K562 (cell line): ENCODE results near the gene ZNF35. TPM values are rescaled to one million over a fixed set of nuclear protein-coding genes. Genes with fewer than 3 reads are reported as not detected.

Experiments
- ATAC-seq: fragments of 200-7000 bp; cut with Tn5 transposase; 3 replicates; pipeline ENCODE4 v1.9.1; 2020; ENCODE audit warnings: moderate library complexity
- BruUV-seq: library from RNA; stranded (reverse); fragments of 400-500 nt; replicated peaks from 2 replicates; lab custom pipeline; 2021; lab: Mats Ljungman, UMichigan
- CTCF ChIA-PET: fragments of 300-600 bp; formaldehyde crosslinking; extraction: SDS; loops from one replicate; lab custom pipeline; 2021; ENCODE audit warnings: low intra/inter-chr PET ratio; lab: Yijun Ruan, JAX
- POLR2A ChIA-PET: fragments of 300-600, 350-650 bp; sonication (Branson Sonifier 250); formaldehyde crosslinking; extraction: SDS; loops from one replicate; lab custom pipeline; 2021; ENCODE audit warnings: antibody characterized with exemption, inconsistent platforms; lab: Yijun Ruan, JAX
- DNase-seq, 4 experiments: peaks; one replicate each; pipeline versions ENCODE4 v3.0.0 to v3.0.0-alpha.2; 2011 to 2018; ENCODE audit warnings: low spot score in 3 of 4, mixed read lengths in 3 of 4; ENCODE audit errors: extremely low read depth in 1 of 4
- FAIRE-seq: peaks from 2 replicates; lab custom pipeline; 2011; peaks lifted over from hg19 to GRCh38; lab: Jason Lieb, UNC
- H2AFZ ChIP-seq: 2 replicates; pipeline ENCODE4 v1.6.0; 2011; ENCODE audit warnings: low read depth, low read length, control low read depth, inconsistent platforms
- H3K27ac ChIP-seq: fragments of 200-600 bp; 3 replicates; pipeline ENCODE4 v1.8.0; 2011; ENCODE audit warnings: low read depth, mild to moderate bottlenecking, control low read depth, inconsistent platforms, low read length, moderate library complexity, mixed read lengths; ENCODE audit errors: extremely low read depth
- H3K27me3 ChIP-seq, 2 experiments: fragments of 300-600 bp in 1 of 2; 2 replicates in 1 of 2; 3 replicates in 1 of 2; pipeline versions ENCODE4 v1.6.0 to v1.8.0; 2011; ENCODE audit warnings: inconsistent platforms in 2 of 2, low read length in 2 of 2, mild to moderate bottlenecking in 1 of 2, mixed read lengths in 1 of 2, moderate library complexity in 1 of 2; ENCODE audit not compliant: control insufficient read depth in 2 of 2, insufficient read depth in 2 of 2
- H3K36me3 ChIP-seq: fragments of 300-600 bp; 3 replicates; pipeline ENCODE4 v1.8.0; 2011; ENCODE audit warnings: mild to moderate bottlenecking, low read length, inconsistent platforms; ENCODE audit not compliant: control insufficient read depth, insufficient read depth
- H3K4me1 ChIP-seq, 2 experiments: fragments of 200-600 bp in 1 of 2; replicated peaks in 1 of 2; 2 replicates in 1 of 2; 3 replicates in 1 of 2; pipeline versions ENCODE4 v1.5.1 to v1.8.0; 2011; ENCODE audit warnings: inconsistent platforms in 2 of 2, low read length in 2 of 2, mild to moderate bottlenecking in 1 of 2, mixed read lengths in 1 of 2, moderate library complexity in 1 of 2; ENCODE audit not compliant: control insufficient read depth in 2 of 2, insufficient read depth in 2 of 2
- H3K4me2 ChIP-seq: 2 replicates; pipeline ENCODE4 v1.6.1; 2011; ENCODE audit warnings: low read length, control low read depth, inconsistent platforms, mixed read lengths; ENCODE audit not compliant: insufficient read depth
- H3K4me3 ChIP-seq: fragments of 200-600 bp; sonication (generic), shearing (Covaris generic); 2 replicates; pipeline ENCODE4 v1.5.1; 2016; ENCODE audit warnings: control low read depth, inconsistent platforms
- H3K79me2 ChIP-seq: fragments of 200-600 bp; 3 replicates; pipeline ENCODE4 v1.8.0; 2011; ENCODE audit warnings: low read length, inconsistent platforms; ENCODE audit not compliant: control insufficient read depth, insufficient read depth
- H3K9ac ChIP-seq, 2 experiments: 2 replicates each; pipeline versions ENCODE4 v1.6.0 to v1.6.1; 2011; ENCODE audit warnings: low read depth in 2 of 2, low read length in 2 of 2, control low read depth in 1 of 2, inconsistent platforms in 1 of 2, mild to moderate bottlenecking in 1 of 2, mixed read lengths in 1 of 2; ENCODE audit not compliant: insufficient read depth in 1 of 2
- H3K9me1 ChIP-seq: one replicate; pipeline ENCODE4 v1.6.0; 2011; ENCODE audit warnings: inconsistent platforms, mild to moderate bottlenecking, low read length, moderate library complexity; ENCODE audit not compliant: control insufficient read depth, insufficient read depth
- H3K9me3 ChIP-seq: replicated peaks from 2 replicates; pipeline ENCODE4 v1.5.1; 2011; ENCODE audit warnings: low read depth, low read length, inconsistent platforms; ENCODE audit not compliant: control insufficient read depth, insufficient read depth
- H4K20me1 ChIP-seq: replicated peaks from 2 replicates; pipeline ENCODE4 v1.6.1; 2011; ENCODE audit warnings: low read length, inconsistent platforms, mixed read lengths; ENCODE audit not compliant: control insufficient read depth, insufficient read depth
- ARID3B ChIP-seq: fragments of 250-450 bp; sonication (Bioruptor Pico); IDR thresholded peaks from 2 replicates; pipeline ENCODE4 v1.4.0; 2020; ENCODE audit warnings: borderline replicate concordance
- FIP1L1 ChIP-seq: fragments of 200-400 bp; formaldehyde crosslinking; IDR thresholded peaks from 2 replicates; pipeline ENCODE4 v1.6.1; 2018; ENCODE audit warnings: mild to moderate bottlenecking, low read depth, low read length; ENCODE audit not compliant: poor library complexity, severe bottlenecking
- GMEB1 ChIP-seq: fragments of 250-450 bp; sonication (Bioruptor Pico); IDR thresholded peaks from 2 replicates; pipeline ENCODE4 v1.4.0; 2020; ENCODE audit warnings: mild to moderate bottlenecking
- HLTF ChIP-seq: fragments of 450-650 bp; IDR thresholded peaks from 2 replicates; pipeline ENCODE4 v1.6.1; 2016
- HOXB6 ChIP-seq: fragments of 250-450 bp; sonication (Bioruptor Pico); IDR thresholded peaks from 2 replicates; pipeline ENCODE4 v1.5.1; 2022; ENCODE audit warnings: mild to moderate bottlenecking, borderline replicate concordance
- JUNB ChIP-seq: fragments of 450-650 bp; formaldehyde crosslinking; conservative IDR thresholded peaks from 2 replicates; pipeline ENCODE4 v1.4.0; 2020; ENCODE audit warnings: mild to moderate bottlenecking
- NR2C2 ChIP-seq, 2 experiments: fragments of 200-800 bp in 1 of 2; sonication (Bioruptor generic) in 1 of 2; sonication (generic) in 1 of 2; formaldehyde crosslinking in 1 of 2; IDR thresholded peaks; 2 replicates each; pipeline versions ENCODE4 v1.6.1 to v1.8.0; 2016 to 2022; ENCODE audit warnings: mild to moderate bottlenecking in 1 of 2, missing compliant biosample characterization in 1 of 2, missing genetic modification characterization in 1 of 2, missing genetic modification reagents in 1 of 2
- PREB ChIP-seq: sonication (generic); formaldehyde crosslinking; IDR thresholded peaks from 2 replicates; pipeline ENCODE4 v1.8.1; 2023; ENCODE audit warnings: mild to moderate bottlenecking, missing genetic modification reagents
- SUPT5H ChIP-seq: fragments of 450-650 bp; IDR thresholded peaks from 2 replicates; pipeline ENCODE4 v1.6.1; 2016
- TAF9B ChIP-seq: fragments of 450-650 bp; IDR thresholded peaks from 2 replicates; pipeline ENCODE4 v1.6.1; 2018; ENCODE audit warnings: mild to moderate bottlenecking; ENCODE audit not compliant: partially characterized antibody
- ZFPM2 ChIP-seq: fragments of 250-450 bp; sonication (Bioruptor Pico); IDR thresholded peaks from 2 replicates; pipeline ENCODE4 v1.5.1; 2022; ENCODE audit warnings: mild to moderate bottlenecking
- ZNF133 ChIP-seq: fragments of 250-450 bp; sonication (Bioruptor Pico); IDR thresholded peaks from 2 replicates; pipeline ENCODE4 v1.4.0; 2020; ENCODE audit warnings: mild to moderate bottlenecking
- ZNF347 ChIP-seq: fragments of 450-650 bp; formaldehyde crosslinking; IDR thresholded peaks from 2 replicates; pipeline ENCODE4 v1.4.0; 2020; ENCODE audit warnings: low read depth, mild to moderate bottlenecking, moderate library complexity
- ZNF41 ChIP-seq: fragments of 250-450 bp; sonication (Bioruptor Pico); conservative IDR thresholded peaks from 2 replicates; pipeline ENCODE4 v1.4.0; 2020; ENCODE audit warnings: mild to moderate bottlenecking
- ZNF695 ChIP-seq: fragments of 450-650 bp; formaldehyde crosslinking; IDR thresholded peaks from 2 replicates; pipeline ENCODE4 v1.4.0; 2020; ENCODE audit warnings: mild to moderate bottlenecking, moderate library complexity
- WGBS: fragments of 100-300 bp; shearing (Covaris generic); methylation state at CpG from one replicate; pipeline ENCODE4 v1.1.6; 2016; ENCODE audit warnings: low coverage, mixed read lengths; ENCODE audit not compliant: insufficient coverage; ENCODE audit errors: missing lambda C conversion rate; 5-methylcytosine and 5-hydroxymethylcytosine counted together
- in situ Hi-C: fragments of 300-500 bp; cut with MboI; formaldehyde crosslinking; loops from 4 replicates; pipeline ENCODE4 v1.15.0; 2018; ENCODE audit warnings: inconsistent platforms, mixed read lengths
- intact Hi-C: fragments of 100-400 bp; cut with micrococcal nuclease; formaldehyde crosslinking; loops from 2 replicates; pipeline ENCODE4 v1.14.2; 2022
- polyA plus RNA-seq, 8 experiments: library from polyadenylated mRNA; depleted of rRNA in 4 of 8; stranded (reverse) in 5 of 8; unstranded in 3 of 8; fragments of >200 nt; fragmentation: Nextera tagmentation in 2 of 8; fragmentation: Illumina TruSeq in 1 of 8; extraction: Ambion mirVana in 2 of 8; extraction: Trizol in 1 of 8; gene quantifications; 2 replicates each; pipeline versions ENCODE4 v1.2.1 to v1.2.3, GENCODE V29; 2011 to 2014; ENCODE audit warnings: inconsistent platforms in 1 of 8, missing spikeins in 1 of 8
- total RNA-seq, 7 experiments: library from RNA; depleted of rRNA in 6 of 7; stranded (reverse); fragments of >200 nt in 6 of 7; fragmentation: Illumina TruSeq in 2 of 7; extraction: Trizol in 2 of 7; gene quantifications; 2 replicates each; pipeline versions ENCODE4 v1.2.1 to v1.2.3, GENCODE V29; 2011 to 2021; ENCODE audit warnings: low replicate concordance in 1 of 7
- TF ChIP-seq, protein P1 (sequence below): fragments of 450-650 bp; formaldehyde crosslinking; IDR thresholded peaks from 2 replicates; pipeline ENCODE4 v1.4.0; 2020; ENCODE audit warnings: mild to moderate bottlenecking, mixed read lengths

The ZNF35 gene
- total and polyA plus RNA-seq, 9 of the 15 experiments (the other 6 are each of a cell fraction or from before 2014, with no cell fraction given) = 8.0 to 18.2 (median 14.8) TPM

- BruUV-seq = no TSS peak
- peak within 1 kb of the TSS; percentile 57 for H3K4me3 ChIP-seq
- H3K9me3 ChIP-seq = no peaks in the 10 kb centered on the region
- FAIRE-seq = peak; percentile 98
- intact Hi-C loops (loop anchor here (1.0 to 5.0 kb wide), 2 partner anchors 23 to 303 kb away; partner anchors contain the start of gene ZNF35), in situ Hi-C loops (no loop called here)
- peaks cover 14% of the 10 kb centered on the region; the same call in 2 of the 3 replicates for H3K36me3 ChIP-seq
- peak within 1 kb of the TSS; percentile 84 to 96 for H3K9ac ChIP-seq
- H3K27ac ChIP-seq = peak within 1 kb of the TSS; percentile 79
- peak within 1 kb of the TSS; percentile 98 for H2AFZ ChIP-seq
- ChIA-PET CTCF (interaction anchor here (0.7 kb wide), 1 partner anchor 26 kb away, joined by 4 read pairs; no protein-coding TSS in a partner anchor), POLR2A (interaction anchor here (0.6 to 3.3 kb wide), 11 partner anchors 9 to 1514 kb away, joined by 3 to 14 read pairs (median 3); partner anchors contain the start of genes KIAA1143, KIF15 and ZNF35)
- H4K20me1 ChIP-seq = no peaks in the 10 kb centered on the region
- H3K9me1 ChIP-seq = no peaks in the 10 kb centered on the region
- H3K4me1 ChIP-seq = peaks cover 3 to 6% of the 10 kb centered on the region in 2 experiments; a peak in 3 of 5 replicates
- peak within 1 kb of the TSS; percentile 96 for H3K4me2 ChIP-seq
- DNase-seq = peak; percentile 92 to 97 (median 94)
- no peaks in the 10 kb centered on the region for H3K27me3 ChIP-seq
- peaks cover 43% of the 10 kb centered on the region for H3K79me2 ChIP-seq
- under 1% methylated on average over 39 of the region's 47 CpGs for WGBS
- peak; percentile 98 for ATAC-seq
- TF ChIP-seq, protein P1, sequence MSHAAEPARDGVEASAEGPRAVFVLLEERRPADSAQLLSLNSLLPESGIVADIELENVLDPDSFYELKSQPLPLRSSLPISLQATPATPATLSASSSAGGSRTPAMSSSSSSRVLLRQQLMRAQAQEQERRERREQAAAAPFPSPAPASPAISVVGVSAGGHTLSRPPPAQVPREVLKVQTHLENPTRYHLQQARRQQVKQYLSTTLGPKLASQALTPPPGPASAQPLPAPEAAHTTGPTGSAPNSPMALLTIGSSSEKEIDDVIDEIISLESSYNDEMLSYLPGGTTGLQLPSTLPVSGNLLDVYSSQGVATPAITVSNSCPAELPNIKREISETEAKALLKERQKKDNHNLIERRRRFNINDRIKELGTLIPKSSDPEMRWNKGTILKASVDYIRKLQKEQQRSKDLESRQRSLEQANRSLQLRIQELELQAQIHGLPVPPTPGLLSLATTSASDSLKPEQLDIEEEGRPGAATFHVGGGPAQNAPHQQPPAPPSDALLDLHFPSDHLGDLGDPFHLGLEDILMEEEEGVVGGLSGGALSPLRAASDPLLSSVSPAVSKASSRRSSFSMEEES (CRISPR knock-in tag) = no peak
- TF ChIP-seq ARID3B (CRISPR knock-in tag) (no peak), ZNF41 (CRISPR knock-in tag) (no peak), GMEB1 (CRISPR knock-in tag) (no peak), FIP1L1 (peak; percentile 35), HOXB6 (no peak), ZNF133 (no peak), PREB (no peak), NR2C2 (CRISPR knock-in tag; IDR thresholded peaks at IDR 0.05) (no peak; the same call in 1 of the 2 replicates), NR2C2 (tag; IDR thresholded peaks at IDR 0.05) (peak; percentile 91), ZNF347 (CRISPR knock-in tag) (no peak), TAF9B (peak; percentile 91), ZNF695 (no peak), HLTF (no peak), ZFPM2 (CRISPR knock-in tag) (no peak), JUNB (CRISPR knock-in tag) (no peak), SUPT5H (peak; percentile 76)
Measured at GRCh38 chr3:44624749-44625480, 23.6 kb upstream of the ZNF35 start, which contains the start of gene ZNF197. Gene ZNF197, plus strand, starts transcription at chr3:44625036. Its CDS starts 4,119 bp downstream, at chr3:44629155.
